ENCODE results near the gene MFAP5.

Gene MFAP5

DNA sequence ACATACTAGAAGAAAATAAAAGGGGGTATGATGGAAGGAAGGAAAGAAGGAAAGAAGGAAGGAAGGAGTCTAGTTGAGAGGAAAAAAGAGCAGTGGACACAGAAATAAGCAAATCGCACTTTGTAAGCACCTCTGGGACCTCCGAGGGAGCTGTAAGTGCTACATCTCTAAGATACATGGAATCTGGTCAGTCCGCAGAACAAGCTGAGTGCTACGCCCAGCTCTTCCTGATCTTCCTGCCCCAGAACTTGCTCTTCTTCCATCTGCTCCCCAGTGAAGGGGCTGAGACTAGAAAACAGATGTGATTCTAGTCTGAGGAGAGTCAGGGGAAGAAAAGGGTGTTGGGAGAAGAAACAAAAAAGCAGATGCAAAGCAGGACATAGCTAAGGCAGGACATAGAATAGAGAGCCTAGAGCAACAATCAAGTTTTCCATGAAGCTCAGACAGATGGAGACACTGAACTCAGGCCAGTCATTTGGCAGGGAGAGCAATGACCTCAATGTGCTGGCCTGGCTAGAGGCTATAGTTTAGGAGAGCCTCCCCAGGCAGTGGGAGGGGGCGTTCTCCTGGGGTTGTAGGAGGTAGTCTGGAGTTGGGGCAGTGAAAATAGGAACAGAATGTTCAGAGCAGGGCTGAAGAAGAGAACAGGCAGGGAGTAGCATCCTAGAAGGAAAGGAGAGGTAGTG is 1.7 kb upstream of the MFAP5 start:
- TF ChIP-seq CTCF (IDR thresholded peaks at IDR 0.05), result no peak
- DNase-seq (ENCODE audit: low spot score), result peak; percentile 80
- Histone ChIP-seq H3K27ac (peak overlapping the region; percentile 5 to 76), H3K4me3 (no peak overlapping the region)

DNA sequence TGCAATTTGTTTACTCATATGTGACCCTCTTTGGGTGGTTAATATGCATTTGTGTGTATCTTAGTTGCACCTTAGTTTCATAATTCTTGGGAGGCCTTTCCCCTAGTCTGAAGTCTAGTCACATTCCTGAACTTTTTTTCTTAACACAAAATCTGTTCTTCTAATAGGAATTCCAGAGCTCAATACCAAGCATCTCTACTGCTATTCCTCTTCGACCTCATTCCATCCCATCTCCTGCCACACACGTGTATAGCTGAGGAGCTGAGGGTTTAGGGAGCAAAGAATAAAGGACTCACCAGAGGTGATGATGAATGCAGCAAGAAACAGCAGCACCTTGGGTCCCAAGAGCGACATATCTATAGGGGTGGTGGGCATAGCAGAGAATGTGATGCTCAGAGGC is 875 bp downstream of the MFAP5 start:
- no peak for DNase-seq (ENCODE audit: low spot score)
- peak overlapping the region; percentile 51 for H3K4me3 ChIP-seq
- H3K27ac ChIP-seq, result peak overlapping the region in 1 of 2 donors; percentile 76

DNA sequence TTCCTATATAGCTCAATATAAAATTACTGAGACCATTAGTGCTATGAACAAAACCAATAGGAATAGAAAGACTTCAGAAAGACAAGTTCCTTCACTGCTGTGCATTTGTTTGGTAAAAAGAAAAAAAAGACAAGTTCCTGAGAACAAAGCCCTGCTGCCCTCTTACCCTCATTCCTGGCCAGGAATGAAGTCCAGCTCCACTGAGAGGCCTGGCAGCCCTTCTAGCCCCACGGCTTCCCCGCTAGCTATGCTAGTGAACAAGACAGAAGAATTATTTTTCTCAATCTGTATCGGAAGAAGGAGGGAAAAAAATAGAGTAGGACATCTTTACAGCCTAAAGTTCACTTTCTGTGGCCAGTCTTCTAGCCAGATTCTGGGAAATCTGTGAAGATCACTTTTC is 1.6 kb downstream of the MFAP5 start:
- peak overlapping the region in 1 of 2 donors; percentile 42 for H3K27ac ChIP-seq
- peak overlapping the region; percentile 32 for H3K4me3 ChIP-seq
- no peak for TF ChIP-seq CTCF (IDR thresholded peaks at IDR 0.05)
- DNase-seq (ENCODE audit: low spot score), result no peak

More for the DNA sequence above, 875 bp downstream of the MFAP5 start:
- TF ChIP-seq CTCF (IDR thresholded peaks at IDR 0.05), result no peak

GRCh38 chr12:8658346-8658745 is 4.3 kb downstream of the MFAP5 start:
- H3K4me3 ChIP-seq, result no peak overlapping the region
- no peak for DNase-seq (ENCODE audit: low spot score)
- no peak overlapping the region for H3K27ac ChIP-seq
- TF ChIP-seq CTCF (IDR thresholded peaks at IDR 0.05), result no peak

DNA sequence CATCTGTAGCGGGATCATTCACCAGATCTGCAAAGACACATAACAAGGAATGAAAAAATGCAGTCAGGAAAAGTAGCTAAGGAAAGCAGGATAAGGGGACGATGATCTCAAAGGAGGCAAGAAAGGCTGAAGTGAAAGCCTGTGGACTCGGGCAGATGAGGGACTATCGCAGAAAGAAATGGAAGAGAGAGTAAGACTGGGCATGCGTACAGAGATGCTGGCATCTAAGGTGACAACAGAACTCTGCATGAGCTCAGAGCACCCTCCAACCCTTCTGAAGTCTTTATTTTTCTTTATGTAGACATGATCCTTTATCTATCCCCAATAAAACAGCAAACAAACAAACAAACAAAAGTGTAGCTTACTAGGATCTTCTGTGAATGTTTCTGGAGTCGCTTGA is 7.2 kb downstream of the MFAP5 start:
- H3K27ac ChIP-seq, result no peak overlapping the region
- TF ChIP-seq CTCF (IDR thresholded peaks at IDR 0.05), result no peak
- H3K4me3 ChIP-seq, result no peak overlapping the region
- no peak for DNase-seq (ENCODE audit: low spot score)

- Histone ChIP-seq H3K4me3 (no peak overlapping the region), H3K27ac (no peak overlapping the region)
- TF ChIP-seq CTCF (IDR thresholded peaks at IDR 0.05), result no peak
- DNase-seq (ENCODE audit: low spot score), result no peak
Observed at GRCh38 chr12:8648576-8649205, 13.9 kb downstream of the MFAP5 start.

DNA sequence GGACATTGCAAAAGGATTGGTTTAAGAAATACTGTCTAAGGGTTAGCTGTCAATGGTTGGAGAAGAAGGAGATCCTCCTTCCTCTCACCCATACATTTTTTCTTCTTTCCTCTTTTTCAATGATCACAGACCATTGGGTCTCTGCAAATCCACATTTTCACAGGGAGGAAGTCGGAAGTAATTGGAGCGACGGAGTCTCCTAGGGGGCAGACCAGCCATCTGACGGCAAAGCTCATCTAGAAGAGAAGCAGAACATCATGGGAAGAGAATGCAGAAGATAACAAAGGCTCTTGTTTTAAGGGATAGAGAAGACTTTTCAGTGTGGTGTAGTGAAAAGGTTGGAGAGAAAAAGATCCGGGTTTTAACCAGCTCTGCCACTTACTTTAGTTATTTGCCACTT is 14.7 kb downstream of the MFAP5 start:
- no peak overlapping the region for H3K4me3 ChIP-seq
- no peak for DNase-seq (ENCODE audit: low spot score)

More for the DNA sequence above, 14.7 kb downstream of the MFAP5 start:
- H3K27ac ChIP-seq, result no peak overlapping the region
- no peak for TF ChIP-seq CTCF (IDR thresholded peaks at IDR 0.05)

Measured in coronary artery (tissue), 2 donors.